Smooth muscle cell (in vitro differentiated cells): ENCODE data around the gene KSR1. TPM values are rescaled to one million over a fixed set of nuclear protein-coding genes. Genes with fewer than 3 reads are reported as not detected.

ENCODE experiments used
- DNase-seq: peaks from one replicate; lab custom pipeline; 2025; ENCODE audit not compliant: unreplicated experiment; lab: John Stamatoyannopoulos, UW
- H2AFZ ChIP-seq: fragments of 200-600 bp; sonication (generic); 2 replicates; pipeline ENCODE4 v1.6.0; 2016; ENCODE audit warnings: antibody characterized with exemption, low read depth, mild to moderate bottlenecking
- H3F3A ChIP-seq: fragments of 200-600 bp; sonication (generic); 2 replicates; pipeline ENCODE4 v1.6.0; 2017; ENCODE audit warnings: antibody characterized with exemption, low read depth
- H3K27ac ChIP-seq: fragments of 200-600 bp; sonication (generic); 2 replicates; pipeline ENCODE4 v1.5.1; 2016; ENCODE audit warnings: low read depth, mild to moderate bottlenecking
- H3K27me3 ChIP-seq: fragments of 200-600 bp; sonication (generic); 2 replicates; pipeline ENCODE4 v1.6.1; 2016; ENCODE audit warnings: low read depth, mild to moderate bottlenecking
- H3K36me3 ChIP-seq: fragments of 200-600 bp; sonication (generic); 2 replicates; pipeline ENCODE4 v1.5.1; 2016; ENCODE audit warnings: low read depth
- H3K4me1 ChIP-seq: fragments of 200-600 bp; sonication (generic); 2 replicates; pipeline ENCODE4 v1.5.1; 2016; ENCODE audit warnings: low read depth
- H3K4me2 ChIP-seq: fragments of 200-600 bp; sonication (generic); 2 replicates; pipeline ENCODE4 v1.6.0; 2016; ENCODE audit warnings: mild to moderate bottlenecking
- H3K4me3 ChIP-seq: fragments of 200-600 bp; sonication (generic); 2 replicates; pipeline ENCODE4 v1.5.1; 2016; ENCODE audit warnings: mild to moderate bottlenecking
- H3K79me2 ChIP-seq: fragments of 200-600 bp; sonication (generic); 2 replicates; pipeline ENCODE4 v1.6.0; 2016; ENCODE audit warnings: low read depth, mild to moderate bottlenecking
- H3K9ac ChIP-seq: fragments of 200-600 bp; sonication (generic); 2 replicates; pipeline ENCODE4 v1.6.0; 2016; ENCODE audit warnings: low read depth
- H3K9me3 ChIP-seq: fragments of 200-600 bp; sonication (generic); replicated peaks from 2 replicates; pipeline ENCODE4 v1.5.1; 2016; ENCODE audit warnings: low read depth
- H4K20me1 ChIP-seq: fragments of 200-600 bp; sonication (generic); 2 replicates; pipeline ENCODE4 v1.6.0; 2016; ENCODE audit warnings: low read depth
- CTCF ChIP-seq: fragments of 200-600 bp; sonication (generic); IDR thresholded peaks from 2 replicates; pipeline ENCODE4 v1.5.1; 2017; ENCODE audit warnings: borderline replicate concordance, mild to moderate bottlenecking, antibody characterized with exemption; ENCODE audit not compliant: insufficient read depth, poor library complexity, severe bottlenecking
- WGBS: methylation state at CpG from one replicate; pipeline ENCODE4 v1.1.7; 2016; ENCODE audit warnings: low lambda C conversion rate; 5-methylcytosine and 5-hydroxymethylcytosine counted together
- polyA plus RNA-seq: library from polyadenylated mRNA; unstranded; fragments of >200 nt; fragmentation: Nextera tagmentation; extraction: Ambion mirVana; gene quantifications from 2 replicates; pipeline ENCODE4 v1.2.1, GENCODE V29; 2016
- total RNA-seq: library from RNA; depleted of rRNA; stranded (reverse); fragments of >200 nt; gene quantifications from 2 replicates; pipeline ENCODE4 v1.2.3, GENCODE V29; 2014

Gene KSR1
- total and polyA plus RNA-seq, 2 experiments from 2014 or later = 40.4 to 65.1 TPM

DNA sequence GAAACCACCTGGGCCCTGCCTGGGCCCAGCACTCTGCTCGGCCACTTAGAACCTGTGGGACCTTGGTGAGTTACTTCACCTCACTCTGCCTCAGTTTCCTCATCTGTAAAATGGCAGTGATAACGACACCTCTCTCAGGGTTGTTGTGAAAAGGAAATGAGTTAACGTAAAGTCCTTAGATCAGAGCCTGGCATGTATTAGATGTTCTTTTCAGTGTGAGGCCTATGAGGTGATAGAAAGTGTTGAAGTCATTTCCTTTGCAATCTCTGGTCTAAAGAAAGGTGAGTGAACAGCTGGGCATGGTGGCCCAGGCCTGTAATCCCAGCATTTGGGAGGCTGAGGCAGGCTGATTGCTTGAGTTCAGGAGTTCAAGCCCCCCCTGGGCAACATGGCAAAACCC, 123.1 kb downstream of the KSR1 start:
- Histone ChIP-seq H3K79me2 (peaks cover 36% of the 10 kb centered on the region), H3K4me3 (no peak overlapping the region), H3K27ac (peak overlapping the region; percentile 98), H3F3A (peaks cover 35% of the 10 kb centered on the region), H3K27me3 (no peaks in the 10 kb centered on the region), H3K4me1 (peaks cover 21% of the 10 kb centered on the region), H3K36me3 (no peaks in the 10 kb centered on the region), H4K20me1 (no peaks in the 10 kb centered on the region), H3K4me2 (peak overlapping the region; percentile 15), H3K9ac (no peak overlapping the region), H2AFZ (no peak overlapping the region), H3K9me3 (no peaks in the 10 kb centered on the region)
- no peak for TF ChIP-seq CTCF
- 83% methylated on average over 3 of the region's 3 CpGs for WGBS
- no peak for DNase-seq

DNA sequence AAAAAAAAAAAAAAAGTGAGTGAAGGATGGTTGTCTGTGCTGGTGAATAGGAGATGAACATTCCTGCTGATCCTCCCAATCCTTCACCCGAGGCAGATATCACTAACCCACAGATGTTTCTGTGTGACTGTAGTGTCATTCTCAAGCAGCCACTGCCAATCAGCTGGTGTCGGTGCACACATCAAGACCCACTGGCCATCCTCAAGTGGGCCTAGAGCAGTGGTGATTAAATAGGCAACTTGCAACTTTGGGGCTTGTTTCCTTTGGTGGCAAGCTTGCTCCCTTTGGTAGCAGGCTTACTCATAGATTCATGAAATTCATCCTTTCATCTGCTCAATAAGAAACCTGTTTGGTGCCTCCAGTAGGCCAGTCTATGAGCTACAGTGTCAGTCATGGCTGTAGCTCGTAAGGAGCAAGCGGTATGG, 123.7 kb downstream of the KSR1 start:
- Histone ChIP-seq H3K27ac (peak overlapping the region; percentile 98), H3K27me3 (no peaks in the 10 kb centered on the region), H3K4me1 (peaks cover 15% of the 10 kb centered on the region), H3K9me3 (no peaks in the 10 kb centered on the region), H2AFZ (no peak overlapping the region), H3K4me3 (no peak overlapping the region), H3F3A (peaks cover 36% of the 10 kb centered on the region), H3K36me3 (no peaks in the 10 kb centered on the region), H4K20me1 (no peaks in the 10 kb centered on the region), H3K79me2 (peaks cover 30% of the 10 kb centered on the region), H3K4me2 (peak overlapping the region; percentile 55), H3K9ac (peak overlapping the region; percentile 16)
- WGBS = 58% methylated on average over 4 of the region's 4 CpGs
- TF ChIP-seq CTCF = no peak
- no peak for DNase-seq

DNA sequence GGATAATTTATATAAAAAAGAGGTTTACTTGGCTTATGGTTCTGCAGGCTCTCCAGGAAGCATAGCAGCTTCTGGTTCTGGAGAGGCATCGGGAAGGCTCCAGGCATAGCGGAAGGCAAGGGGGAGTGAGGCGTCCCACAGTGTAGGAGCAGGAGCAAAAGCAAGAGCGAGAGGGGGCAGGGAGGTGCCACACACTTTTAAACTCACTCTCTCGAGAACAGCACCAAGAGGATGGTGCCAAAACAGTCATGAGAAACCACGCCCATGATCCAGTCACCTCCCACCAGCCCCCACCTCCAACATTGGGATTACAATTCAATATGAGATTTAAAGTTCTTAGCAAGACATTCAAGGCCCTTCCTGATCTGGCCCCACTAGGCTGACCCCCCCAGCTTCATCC, 124.8 kb downstream of the KSR1 start:
- no peaks in the 10 kb centered on the region for H3K9me3 ChIP-seq
- 80% methylated on average over 6 of the region's 6 CpGs for WGBS
- DNase-seq = no peak
- no peak overlapping the region for H3K4me3 ChIP-seq
- no peak overlapping the region for H3K9ac ChIP-seq
- no peaks in the 10 kb centered on the region for H4K20me1 ChIP-seq
- H3K27ac ChIP-seq = peak overlapping the region; percentile 98
- H3K36me3 ChIP-seq = no peaks in the 10 kb centered on the region
- peaks cover 43% of the 10 kb centered on the region for H3F3A ChIP-seq
- H3K79me2 ChIP-seq = peaks cover 22% of the 10 kb centered on the region
- H3K4me2 ChIP-seq = peak overlapping the region; percentile 55
- H3K27me3 ChIP-seq = no peaks in the 10 kb centered on the region
- peaks cover 20% of the 10 kb centered on the region for H3K4me1 ChIP-seq
- H2AFZ ChIP-seq = no peak overlapping the region
- TF ChIP-seq CTCF = no peak

- WGBS = 95% methylated on average over 18 of the region's 18 CpGs
Measured at GRCh38 chr17:27582696-27583095, 126.4 kb downstream of the KSR1 start.

More at GRCh38 chr17:27582696-27583095, 126.4 kb downstream of the KSR1 start:
- H3K4me3 ChIP-seq = no peak overlapping the region
- no peak overlapping the region for H3K4me2 ChIP-seq
- H3K4me1 ChIP-seq = peaks cover 6% of the 10 kb centered on the region
- H3K27me3 ChIP-seq = no peaks in the 10 kb centered on the region
- H3K27ac ChIP-seq = peak overlapping the region; percentile 99
- no peaks in the 10 kb centered on the region for H3K36me3 ChIP-seq
- no peak for DNase-seq
- no peak overlapping the region for H3K9ac ChIP-seq
- TF ChIP-seq CTCF = no peak
- H3F3A ChIP-seq = peaks cover 43% of the 10 kb centered on the region
- H4K20me1 ChIP-seq = no peaks in the 10 kb centered on the region
- H3K9me3 ChIP-seq = no peaks in the 10 kb centered on the region
- H2AFZ ChIP-seq = no peak overlapping the region
- peaks cover 26% of the 10 kb centered on the region for H3K79me2 ChIP-seq
